Osteoblast (primary cell): ENCODE data around the gene PRAMEF20. TPM values are rescaled to one million over a fixed set of nuclear protein-coding genes. Genes with fewer than 3 reads are reported as not detected.

ENCODE experiments used
- DNase-seq: peaks from one replicate; pipeline ENCODE4 v3.0.0; 2011; ENCODE audit warnings: low spot score, mixed read lengths; ENCODE audit not compliant: insufficient read length; ENCODE audit errors: missing footprints
- H2AFZ ChIP-seq: 2 replicates; pipeline ENCODE4 v1.6.0; 2011; ENCODE audit warnings: mild to moderate bottlenecking, low read length
- H3K27ac ChIP-seq: 2 replicates; pipeline ENCODE4 v1.5.1; 2011; ENCODE audit warnings: mild to moderate bottlenecking, low read depth, low read length, moderate library complexity
- H3K27me3 ChIP-seq: 2 replicates; pipeline ENCODE4 v1.6.0; 2012; ENCODE audit warnings: mild to moderate bottlenecking, control low read depth, inconsistent platforms, low read length, moderate library complexity; ENCODE audit not compliant: insufficient read depth
- H3K36me3 ChIP-seq: 2 replicates; pipeline ENCODE4 v1.5.1; 2011; ENCODE audit warnings: mild to moderate bottlenecking, low read length, control low read depth, moderate library complexity; ENCODE audit not compliant: insufficient read depth
- H3K4me1 ChIP-seq: 2 replicates; pipeline ENCODE4 v1.5.1; 2011; ENCODE audit warnings: mild to moderate bottlenecking, low read length, control low read depth, moderate library complexity; ENCODE audit not compliant: insufficient read depth
- H3K4me2 ChIP-seq: 2 replicates; pipeline ENCODE4 v1.6.0; 2011; ENCODE audit warnings: mild to moderate bottlenecking, low read length; ENCODE audit not compliant: insufficient read depth
- H3K4me3 ChIP-seq: fragments of 200-600 bp; sonication (generic); 3 replicates; pipeline ENCODE4 v1.5.1; 2012; ENCODE audit warnings: mild to moderate bottlenecking, low read length, inconsistent platforms; ENCODE audit not compliant: insufficient read depth
- H3K79me2 ChIP-seq: 2 replicates; pipeline ENCODE4 v1.6.0; 2012; ENCODE audit warnings: mild to moderate bottlenecking, low read length, control low read depth, inconsistent platforms; ENCODE audit not compliant: insufficient read depth
- H3K9me3 ChIP-seq: 2 replicates; pipeline ENCODE4 v1.5.1; 2011; ENCODE audit warnings: low read depth, low read length, control low read depth
- H4K20me1 ChIP-seq: 2 replicates; pipeline ENCODE4 v1.6.0; 2012; ENCODE audit warnings: mild to moderate bottlenecking, low read length, control low read depth; ENCODE audit not compliant: insufficient read depth
- CTCF ChIP-seq: IDR thresholded peaks from 2 replicates; pipeline ENCODE4 v1.5.1; 2011; ENCODE audit warnings: mild to moderate bottlenecking, low read depth, low read length, moderate library complexity; ENCODE audit errors: extremely low read depth
- total RNA-seq: library from RNA; depleted of rRNA; stranded (reverse); fragments of >200 nt; gene quantifications from 2 replicates; pipeline ENCODE4 v1.2.3, GENCODE V29; 2012

Gene PRAMEF20
- total RNA-seq, 1 donor = not detected

GRCh38 chr1:13451399-13451965 is 41.2 kb downstream of the PRAMEF20 start:
- no peaks in the 10 kb centered on the region for H3K27me3 ChIP-seq
- no peak overlapping the region for H3K27ac ChIP-seq
- H3K36me3 ChIP-seq = no peaks in the 10 kb centered on the region
- no peaks in the 10 kb centered on the region for H3K79me2 ChIP-seq
- H3K9me3 ChIP-seq = no peaks in the 10 kb centered on the region
- H3K4me2 ChIP-seq = no peak overlapping the region
- H4K20me1 ChIP-seq = no peaks in the 10 kb centered on the region
- H3K4me1 ChIP-seq = no peaks in the 10 kb centered on the region
- H3K4me3 ChIP-seq = no peak overlapping the region
- H2AFZ ChIP-seq = no peak overlapping the region
- no peak for DNase-seq
- TF ChIP-seq CTCF = no peak

DNA sequence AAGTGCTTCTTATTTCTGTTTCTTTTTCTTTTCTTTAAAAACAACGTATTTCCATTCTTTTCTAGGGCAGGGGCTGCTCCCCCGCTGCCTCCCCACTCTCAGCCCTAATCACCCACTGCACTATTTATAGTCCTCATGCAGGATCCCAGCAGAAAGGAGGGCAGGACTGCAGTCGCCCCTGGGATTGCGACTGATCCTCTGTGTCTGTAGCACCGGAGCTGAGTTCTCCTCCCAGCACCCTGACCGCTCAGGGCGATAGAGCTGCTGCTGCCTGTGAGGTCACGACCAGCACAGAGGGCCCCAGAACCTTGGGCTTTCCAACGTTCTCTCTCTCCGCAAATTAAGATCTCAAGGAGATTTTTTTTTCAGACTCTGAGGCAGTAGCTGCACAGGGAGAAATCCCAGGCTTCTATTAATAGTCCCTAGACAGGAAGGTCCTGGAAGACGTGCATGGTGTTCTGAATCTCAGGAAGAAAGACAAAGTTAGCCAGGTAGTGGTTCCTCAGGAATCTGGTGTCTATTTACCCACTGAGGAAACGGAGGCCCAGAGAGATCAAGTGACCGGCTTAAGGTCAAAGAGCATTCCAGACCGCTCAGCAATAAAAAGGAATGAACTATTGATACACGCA is 46.8 kb downstream of the PRAMEF20 start:
- H3K4me2 ChIP-seq = no peak overlapping the region
- no peak overlapping the region for H2AFZ ChIP-seq
- H3K27ac ChIP-seq = no peak overlapping the region
- no peak overlapping the region for H3K4me3 ChIP-seq
- no peaks in the 10 kb centered on the region for H3K27me3 ChIP-seq
- H4K20me1 ChIP-seq = no peaks in the 10 kb centered on the region
- no peaks in the 10 kb centered on the region for H3K4me1 ChIP-seq
- no peaks in the 10 kb centered on the region for H3K9me3 ChIP-seq
- no peaks in the 10 kb centered on the region for H3K36me3 ChIP-seq
- DNase-seq = no peak
- no peak for TF ChIP-seq CTCF
- no peaks in the 10 kb centered on the region for H3K79me2 ChIP-seq

GRCh38 chr1:13461977-13462376 is 51.7 kb downstream of the PRAMEF20 start:
- DNase-seq = no peak

GRCh38 chr1:13462682-13463081 is 52.4 kb downstream of the PRAMEF20 start:
- Histone ChIP-seq H3K4me2 (no peak overlapping the region), H3K27me3 (no peaks in the 10 kb centered on the region), H3K4me1 (no peaks in the 10 kb centered on the region), H3K36me3 (no peaks in the 10 kb centered on the region), H3K9me3 (no peaks in the 10 kb centered on the region), H4K20me1 (no peaks in the 10 kb centered on the region), H3K79me2 (no peaks in the 10 kb centered on the region), H3K4me3 (no peak overlapping the region), H2AFZ (no peak overlapping the region), H3K27ac (no peak overlapping the region)
- no peak for DNase-seq
- TF ChIP-seq CTCF = no peak

More at GRCh38 chr1:13461977-13462376, 51.7 kb downstream of the PRAMEF20 start:
- Histone ChIP-seq H3K4me3 (no peak overlapping the region), H3K4me2 (no peak overlapping the region), H3K36me3 (no peaks in the 10 kb centered on the region), H4K20me1 (no peaks in the 10 kb centered on the region), H2AFZ (no peak overlapping the region), H3K79me2 (no peaks in the 10 kb centered on the region), H3K9me3 (no peaks in the 10 kb centered on the region), H3K4me1 (no peaks in the 10 kb centered on the region), H3K27ac (no peak overlapping the region), H3K27me3 (no peaks in the 10 kb centered on the region)
- TF ChIP-seq CTCF = no peak
